Right lobe of liver (tissue), 4 donors: ENCODE results near the gene CENPV.
"Not testable (repeated sequence)": the region's sequence is repeated elsewhere in the genome, so short reads cannot be mapped to it uniquely, and the experiment has no call there.

Source experiments
- CTCF ChIP-seq, 4 donors: fragments of 200-600 bp in 3 of 4; fragments of 450-650 bp in 1 of 4; IDR thresholded peaks; one replicate each; pipeline versions ENCODE4 v1.5.1 to v1.8.0; 2016 to 2022; ENCODE audit warnings: antibody characterized with exemption in 4 of 4, mild to moderate bottlenecking in 2 of 4
- POLR2A ChIP-seq: fragments of 450-650 bp; IDR thresholded peaks from one replicate; pipeline ENCODE4 v1.6.1; 2017; ENCODE audit warnings: antibody characterized with exemption, mild to moderate bottlenecking
- donor health status: DM: no; HTN: no; CAD: no.
- donor health status: DM: no; HTN: no; CAD: no.
- donor health status: DM: no; HTN: yes; CAD: no.

- TF ChIP-seq CTCF (IDR thresholded peaks at IDR 0.05); POLR2A: not testable (repeated sequence)
Observed at GRCh38 chr17:16396693-16397092, 43.4 kb upstream of the CENPV start.
